Measurements from ENCODE around the gene ENPP3.

The ENPP3 gene

DNA sequence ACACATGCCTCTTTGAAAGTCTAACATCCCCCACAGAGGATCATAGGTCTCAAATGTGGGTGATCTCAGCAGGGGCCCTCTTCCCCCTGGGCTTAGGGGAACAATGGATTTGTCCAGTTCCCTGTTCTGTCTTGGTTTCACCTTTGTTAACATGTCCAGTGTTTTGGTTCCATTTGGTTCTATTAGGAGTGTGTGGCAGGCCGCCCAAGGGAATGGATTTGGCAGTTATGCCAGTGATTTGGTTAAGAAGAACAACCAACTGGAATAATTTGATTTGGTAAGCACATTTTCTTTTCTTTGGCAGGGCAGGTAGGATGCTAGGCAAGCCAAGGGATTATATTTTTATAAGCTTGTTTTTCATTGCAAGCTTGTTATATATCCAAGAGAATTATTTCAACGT, 142.2 kb downstream of the ENPP3 start:
- H3K27me3 ChIP-seq (ENCODE audit: control insufficient read depth, low read length), result no peaks in the 10 kb centered on the region
- H4K20me1 ChIP-seq (ENCODE audit: control insufficient read depth, insufficient read depth, low read depth, low read length), result no peaks in the 10 kb centered on the region
- H3K9me2 ChIP-seq (replicated peaks; ENCODE audit: control insufficient read depth, low read length), result no peaks in the 10 kb centered on the region
- H3K4me2 ChIP-seq (ENCODE audit: low read length), result no peak overlapping the region
- no peaks in the 10 kb centered on the region for H3K9me3 ChIP-seq (ENCODE audit: control insufficient read depth, insufficient read depth, low read length)
- no peaks in the 10 kb centered on the region for H3K4me1 ChIP-seq (ENCODE audit: control insufficient read depth, low read length)
- no peak overlapping the region for H3K4me3 ChIP-seq (ENCODE audit: low read length)
- H3F3A ChIP-seq (ENCODE audit: control insufficient read depth, insufficient read depth), result no peaks in the 10 kb centered on the region
- no peak overlapping the region for H3K27ac ChIP-seq (ENCODE audit: low read depth, low read length)
- TF ChIP-seq, protein P1, sequence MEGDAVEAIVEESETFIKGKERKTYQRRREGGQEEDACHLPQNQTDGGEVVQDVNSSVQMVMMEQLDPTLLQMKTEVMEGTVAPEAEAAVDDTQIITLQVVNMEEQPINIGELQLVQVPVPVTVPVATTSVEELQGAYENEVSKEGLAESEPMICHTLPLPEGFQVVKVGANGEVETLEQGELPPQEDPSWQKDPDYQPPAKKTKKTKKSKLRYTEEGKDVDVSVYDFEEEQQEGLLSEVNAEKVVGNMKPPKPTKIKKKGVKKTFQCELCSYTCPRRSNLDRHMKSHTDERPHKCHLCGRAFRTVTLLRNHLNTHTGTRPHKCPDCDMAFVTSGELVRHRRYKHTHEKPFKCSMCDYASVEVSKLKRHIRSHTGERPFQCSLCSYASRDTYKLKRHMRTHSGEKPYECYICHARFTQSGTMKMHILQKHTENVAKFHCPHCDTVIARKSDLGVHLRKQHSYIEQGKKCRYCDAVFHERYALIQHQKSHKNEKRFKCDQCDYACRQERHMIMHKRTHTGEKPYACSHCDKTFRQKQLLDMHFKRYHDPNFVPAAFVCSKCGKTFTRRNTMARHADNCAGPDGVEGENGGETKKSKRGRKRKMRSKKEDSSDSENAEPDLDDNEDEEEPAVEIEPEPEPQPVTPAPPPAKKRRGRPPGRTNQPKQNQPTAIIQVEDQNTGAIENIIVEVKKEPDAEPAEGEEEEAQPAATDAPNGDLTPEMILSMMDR (IDR thresholded peaks at IDR 0.05; ENCODE audit: low read depth, low read length, poor library complexity, severe bottlenecking), result no peak
- TF ChIP-seq EZH2phosphoT487 (IDR thresholded peaks at IDR 0.05; ENCODE audit: borderline replicate concordance, low read length), result no peak
- H3K79me2 ChIP-seq (ENCODE audit: control insufficient read depth, low read length), result no peaks in the 10 kb centered on the region
- H3K36me3 ChIP-seq (ENCODE audit: control insufficient read depth, low read length), result no peaks in the 10 kb centered on the region

DNA sequence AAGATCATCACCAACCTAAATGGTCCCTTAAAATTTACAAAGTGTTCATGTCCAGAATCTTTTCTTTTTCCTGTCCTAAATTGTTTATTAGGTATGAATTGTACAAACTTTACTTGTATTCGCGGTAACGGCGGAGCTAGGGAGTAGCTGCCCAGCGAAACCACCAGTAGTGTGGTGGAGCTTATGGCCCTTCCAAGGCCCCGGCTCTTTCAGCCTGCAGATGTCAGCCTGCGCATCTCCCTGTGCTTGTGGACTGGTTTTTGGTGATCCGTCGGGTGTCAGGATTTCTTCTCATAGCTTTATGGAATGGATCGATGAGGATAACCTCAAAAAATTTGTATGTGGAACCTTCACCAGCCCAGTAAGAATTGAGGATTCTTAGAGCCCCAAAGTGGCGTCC, 143.5 kb downstream of the ENPP3 start:
- H3K27me3 ChIP-seq (ENCODE audit: control insufficient read depth, low read length), result no peaks in the 10 kb centered on the region
- no peak overlapping the region for H3K27ac ChIP-seq (ENCODE audit: low read depth, low read length)
- H3F3A ChIP-seq (ENCODE audit: control insufficient read depth, insufficient read depth), result no peaks in the 10 kb centered on the region
- H3K79me2 ChIP-seq (ENCODE audit: control insufficient read depth, low read length), result no peaks in the 10 kb centered on the region
- no peaks in the 10 kb centered on the region for H3K36me3 ChIP-seq (ENCODE audit: control insufficient read depth, low read length)
- no peak overlapping the region for H3K4me2 ChIP-seq (ENCODE audit: low read length)
- no peaks in the 10 kb centered on the region for H3K9me2 ChIP-seq (replicated peaks; ENCODE audit: control insufficient read depth, low read length)
- no peaks in the 10 kb centered on the region for H3K4me1 ChIP-seq (ENCODE audit: control insufficient read depth, low read length)
- no peak overlapping the region for H3K4me3 ChIP-seq (ENCODE audit: low read length)
- no peaks in the 10 kb centered on the region for H3K9me3 ChIP-seq (ENCODE audit: control insufficient read depth, insufficient read depth, low read length)
- no peaks in the 10 kb centered on the region for H4K20me1 ChIP-seq (ENCODE audit: control insufficient read depth, insufficient read depth, low read depth, low read length)
- TF ChIP-seq EZH2phosphoT487 (IDR thresholded peaks at IDR 0.05; ENCODE audit: borderline replicate concordance, low read length), result no peak
- TF ChIP-seq, protein P1 (IDR thresholded peaks at IDR 0.05; ENCODE audit: low read depth, low read length, poor library complexity, severe bottlenecking), result no peak

DNA sequence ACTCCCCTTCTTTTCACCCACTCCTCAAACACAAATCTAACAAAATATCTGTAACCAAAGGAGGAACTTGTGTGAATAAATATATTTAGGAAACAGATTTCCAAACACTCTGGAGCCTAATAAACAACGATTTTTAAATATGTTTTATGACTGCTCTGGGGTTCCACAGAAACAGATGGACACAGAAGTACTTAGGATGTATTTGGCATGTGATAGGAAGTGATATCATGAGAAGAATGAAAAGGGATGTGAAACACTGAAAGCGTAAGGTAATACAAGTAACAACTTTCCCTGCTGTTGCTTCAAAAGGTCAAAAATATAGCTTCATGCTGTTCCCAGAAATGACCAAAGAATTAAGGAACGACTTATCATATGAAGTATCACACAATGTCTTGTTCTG, 144.6 kb downstream of the ENPP3 start:
- H3K9me2 ChIP-seq (replicated peaks; ENCODE audit: control insufficient read depth, low read length), result no peaks in the 10 kb centered on the region
- no peaks in the 10 kb centered on the region for H3K9me3 ChIP-seq (ENCODE audit: control insufficient read depth, insufficient read depth, low read length)
- TF ChIP-seq, protein P1 (IDR thresholded peaks at IDR 0.05; ENCODE audit: low read depth, low read length, poor library complexity, severe bottlenecking), result no peak
- TF ChIP-seq EZH2phosphoT487 (IDR thresholded peaks at IDR 0.05; ENCODE audit: borderline replicate concordance, low read length), result no peak
- no peak overlapping the region for H3K4me2 ChIP-seq (ENCODE audit: low read length)
- no peaks in the 10 kb centered on the region for H3F3A ChIP-seq (ENCODE audit: control insufficient read depth, insufficient read depth)
- H3K27ac ChIP-seq (ENCODE audit: low read depth, low read length), result no peak overlapping the region
- no peaks in the 10 kb centered on the region for H3K79me2 ChIP-seq (ENCODE audit: control insufficient read depth, low read length)
- H3K36me3 ChIP-seq (ENCODE audit: control insufficient read depth, low read length), result no peaks in the 10 kb centered on the region
- H3K4me1 ChIP-seq (ENCODE audit: control insufficient read depth, low read length), result no peaks in the 10 kb centered on the region
- H4K20me1 ChIP-seq (ENCODE audit: control insufficient read depth, insufficient read depth, low read depth, low read length), result no peaks in the 10 kb centered on the region
- no peaks in the 10 kb centered on the region for H3K27me3 ChIP-seq (ENCODE audit: control insufficient read depth, low read length)
- no peak overlapping the region for H3K4me3 ChIP-seq (ENCODE audit: low read length)

DNA sequence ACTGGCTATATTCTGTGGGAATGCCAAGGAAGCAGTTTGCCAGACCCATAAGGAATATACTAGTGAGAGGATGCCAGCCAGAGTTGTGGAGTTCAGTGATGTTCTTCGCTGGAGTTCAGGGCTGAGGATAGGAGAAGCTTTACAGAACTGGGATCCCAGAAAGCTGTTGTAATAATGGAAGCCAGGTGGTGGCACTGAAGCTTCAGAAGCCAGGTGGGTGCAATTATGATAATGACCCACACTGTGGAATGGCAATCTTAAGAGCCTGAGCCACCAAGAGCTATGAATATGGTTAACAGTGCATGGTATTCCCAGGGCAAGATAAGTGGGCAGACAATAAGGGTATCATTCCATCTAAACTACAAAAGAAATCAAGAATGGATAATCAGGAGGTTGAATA, 145.7 kb downstream of the ENPP3 start:
- H3K27ac ChIP-seq (ENCODE audit: low read depth, low read length), result no peak overlapping the region
- no peaks in the 10 kb centered on the region for H3K9me2 ChIP-seq (replicated peaks; ENCODE audit: control insufficient read depth, low read length)
- no peaks in the 10 kb centered on the region for H4K20me1 ChIP-seq (ENCODE audit: control insufficient read depth, insufficient read depth, low read depth, low read length)
- no peak overlapping the region for H3K4me2 ChIP-seq (ENCODE audit: low read length)
- TF ChIP-seq, protein P1 (IDR thresholded peaks at IDR 0.05; ENCODE audit: low read depth, low read length, poor library complexity, severe bottlenecking), result peak; percentile 35
- TF ChIP-seq EZH2phosphoT487 (IDR thresholded peaks at IDR 0.05; ENCODE audit: borderline replicate concordance, low read length), result no peak
- H3F3A ChIP-seq (ENCODE audit: control insufficient read depth, insufficient read depth), result no peaks in the 10 kb centered on the region
- no peaks in the 10 kb centered on the region for H3K27me3 ChIP-seq (ENCODE audit: control insufficient read depth, low read length)
- H3K36me3 ChIP-seq (ENCODE audit: control insufficient read depth, low read length), result no peaks in the 10 kb centered on the region
- no peak overlapping the region for H3K4me3 ChIP-seq (ENCODE audit: low read length)
- H3K9me3 ChIP-seq (ENCODE audit: control insufficient read depth, insufficient read depth, low read length), result no peaks in the 10 kb centered on the region
- H3K79me2 ChIP-seq (ENCODE audit: control insufficient read depth, low read length), result no peaks in the 10 kb centered on the region
- no peaks in the 10 kb centered on the region for H3K4me1 ChIP-seq (ENCODE audit: control insufficient read depth, low read length)
